Measurements from ENCODE around the gene SASH3. TPM values are rescaled to one million over a fixed set of nuclear protein-coding genes. Genes with fewer than 3 reads are reported as not detected.

Gene SASH3
- total RNA-seq, 4 donors from 2014 or later = 7.3 to 76.3 (median 18.0) TPM

DNA sequence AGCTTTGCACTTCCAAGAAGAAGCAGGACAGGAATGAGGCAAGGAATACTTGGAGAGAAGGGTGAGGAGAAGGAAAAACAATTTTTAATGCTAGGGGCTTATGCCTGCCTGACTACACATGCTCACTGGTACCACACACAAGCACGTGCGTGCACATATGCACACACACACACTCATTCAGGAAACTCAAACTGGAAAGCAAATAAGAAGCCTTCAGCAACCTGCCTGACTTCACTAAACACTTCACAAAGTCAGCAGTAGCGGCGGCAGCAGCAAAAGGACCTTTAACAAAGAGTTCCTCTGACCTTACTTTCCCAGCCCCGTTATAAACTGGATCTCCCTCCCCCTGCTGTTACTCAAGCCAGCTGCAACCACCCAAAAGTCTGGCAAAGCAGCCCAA lies 60.6 kb downstream of the SASH3 start:
- TF ChIP-seq, protein P1, sequence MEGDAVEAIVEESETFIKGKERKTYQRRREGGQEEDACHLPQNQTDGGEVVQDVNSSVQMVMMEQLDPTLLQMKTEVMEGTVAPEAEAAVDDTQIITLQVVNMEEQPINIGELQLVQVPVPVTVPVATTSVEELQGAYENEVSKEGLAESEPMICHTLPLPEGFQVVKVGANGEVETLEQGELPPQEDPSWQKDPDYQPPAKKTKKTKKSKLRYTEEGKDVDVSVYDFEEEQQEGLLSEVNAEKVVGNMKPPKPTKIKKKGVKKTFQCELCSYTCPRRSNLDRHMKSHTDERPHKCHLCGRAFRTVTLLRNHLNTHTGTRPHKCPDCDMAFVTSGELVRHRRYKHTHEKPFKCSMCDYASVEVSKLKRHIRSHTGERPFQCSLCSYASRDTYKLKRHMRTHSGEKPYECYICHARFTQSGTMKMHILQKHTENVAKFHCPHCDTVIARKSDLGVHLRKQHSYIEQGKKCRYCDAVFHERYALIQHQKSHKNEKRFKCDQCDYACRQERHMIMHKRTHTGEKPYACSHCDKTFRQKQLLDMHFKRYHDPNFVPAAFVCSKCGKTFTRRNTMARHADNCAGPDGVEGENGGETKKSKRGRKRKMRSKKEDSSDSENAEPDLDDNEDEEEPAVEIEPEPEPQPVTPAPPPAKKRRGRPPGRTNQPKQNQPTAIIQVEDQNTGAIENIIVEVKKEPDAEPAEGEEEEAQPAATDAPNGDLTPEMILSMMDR (IDR thresholded peaks at IDR 0.05; ENCODE audit: low read depth) = no peak

DNA sequence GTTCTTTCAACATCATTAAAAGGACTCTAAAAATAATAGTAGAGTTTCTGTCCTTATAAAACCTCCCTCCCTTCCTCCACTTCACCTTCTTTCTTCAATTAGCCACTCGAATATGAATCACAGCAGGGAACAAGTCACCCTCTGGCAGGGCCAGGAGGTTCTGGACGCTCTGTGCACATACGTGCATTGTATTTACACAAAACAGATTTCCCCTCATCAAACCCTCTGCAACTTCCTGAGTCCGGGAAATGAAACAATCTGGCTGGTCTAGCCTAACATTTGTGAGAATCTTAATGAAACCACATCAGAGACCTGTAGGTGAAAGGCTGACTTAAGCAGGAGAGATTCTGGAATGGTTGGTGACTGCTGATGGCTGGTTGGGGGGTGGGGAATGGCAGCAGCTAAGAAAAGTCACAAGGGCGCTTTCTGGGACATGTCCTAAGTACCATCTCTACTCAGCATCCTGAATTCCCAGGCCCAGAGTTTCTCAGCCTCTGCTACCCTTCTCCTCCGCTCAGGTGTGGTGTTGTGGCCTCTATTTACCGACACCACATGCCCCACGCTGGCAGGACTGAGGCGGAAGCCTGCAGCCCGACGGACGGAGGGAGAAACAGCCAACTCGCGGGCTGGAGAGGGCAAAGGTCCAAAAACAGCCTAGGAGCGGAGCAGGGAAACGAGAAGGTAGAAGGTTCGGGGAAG lies 62.9 kb downstream of the SASH3 start:
- TF ChIP-seq, protein P1 (IDR thresholded peaks at IDR 0.05; ENCODE audit: low read depth) = no peak

DNA sequence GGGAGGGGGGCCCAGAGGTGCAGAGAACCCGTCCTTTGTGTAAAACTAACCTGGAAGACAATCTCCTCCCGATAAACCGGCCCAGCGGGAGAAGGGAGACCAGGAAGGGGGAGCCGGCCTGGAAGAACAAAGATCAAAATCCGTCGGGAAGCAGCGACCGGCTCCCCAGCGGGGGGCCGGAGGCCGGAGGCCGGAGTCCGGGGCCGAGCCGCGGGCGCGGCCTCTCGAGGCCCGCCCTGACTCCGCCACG lies 63.4 kb downstream of the SASH3 start:
- TF ChIP-seq, protein P1 (IDR thresholded peaks at IDR 0.05; ENCODE audit: low read depth) = no peak

DNA sequence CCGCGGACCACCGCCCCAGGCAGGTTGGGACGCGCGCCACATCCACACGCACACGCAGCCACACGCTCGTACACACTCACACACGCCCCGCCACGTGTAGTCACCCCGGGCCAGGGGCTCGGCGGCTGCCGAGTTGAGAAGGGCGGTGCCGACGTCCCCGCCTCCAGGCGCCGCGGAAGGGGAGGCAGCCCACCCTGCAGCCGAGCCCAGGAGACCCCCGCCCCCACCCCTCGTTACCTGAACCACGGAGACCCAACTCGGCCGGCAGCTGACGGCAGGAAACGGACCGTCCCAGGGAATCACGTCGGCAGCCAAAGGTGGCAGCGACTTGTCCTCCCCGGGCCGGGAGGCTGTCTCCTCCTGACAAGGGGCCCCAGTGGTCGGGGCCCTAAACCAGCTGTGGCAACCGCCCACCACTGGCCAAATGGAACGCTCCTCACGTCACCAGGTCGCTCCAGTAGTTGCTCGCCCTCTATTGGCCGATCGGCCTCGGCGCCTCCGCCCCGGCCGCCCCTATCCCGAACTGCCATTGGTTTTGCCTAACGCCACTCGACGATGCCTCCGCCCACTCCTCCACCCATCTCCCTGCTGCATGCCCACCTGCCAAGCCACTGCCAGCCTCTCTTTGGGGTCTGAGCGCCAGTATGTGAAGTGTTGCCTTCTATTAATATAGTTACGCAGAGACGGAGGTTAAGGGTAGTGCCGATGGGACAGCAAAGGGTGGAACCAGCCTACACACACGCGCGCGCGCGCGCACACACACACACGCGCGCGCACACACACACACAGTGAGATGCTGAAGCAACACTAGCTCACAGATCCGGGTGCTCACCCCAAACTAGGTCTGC lies 63.9 kb downstream of the SASH3 start, which contains the start of gene ZDHHC9:
TSS of gene ZDHHC9 (minus strand) at position 428 of the 848 bp plus-strand sequence. CDS start 1,941 bp downstream, outside the sequence.
- TF ChIP-seq, protein P1 (IDR thresholded peaks at IDR 0.05; ENCODE audit: low read depth) = no peak

Small RNA genes lying within 50 kb of the gene (small RNA-seq; reads per million reads assigned to genes)
- not detected for gene RF00017

Other genes with a start within 250 kb of the SASH3 start
- 10 to 100 TPM; 20.3 to 25.7 (median 22.0) TPM for gene OCRL, start 239.7 kb upstream of the SASH3 start, total RNA-seq
- under 1 TPM in 2 of 4 donors, not detected in 2; 0.19 to 0.44 TPM for gene APLN, start 125.0 kb upstream of the SASH3 start, total RNA-seq
- gene XPNPEP2, start 41.0 kb upstream of the SASH3 start, total RNA-seq = 10 to 100 TPM in 2 of 4 donors, 1 to 10 TPM in 2; 3.4 to 25.0 (median 8.4) TPM
- gene ZDHHC9, start 63.9 kb downstream of the SASH3 start, total RNA-seq = 10 to 100 TPM; 23.4 to 61.0 (median 31.7) TPM
- gene UTP14A, start 126.2 kb downstream of the SASH3 start, total RNA-seq = 10 to 100 TPM; 13.6 to 16.8 (median 15.9) TPM
- 10 to 100 TPM in 1 of 4 donors, 1 to 10 TPM in 3; 4.1 to 13.9 (median 4.4) TPM for gene BCORL1, start 202.7 kb downstream of the SASH3 start, total RNA-seq